Astrocyte (in vitro differentiated cells and primary cell): ENCODE results near the gene CYBC1. TPM values are rescaled to one million over a fixed set of nuclear protein-coding genes. Genes with fewer than 3 reads are reported as not detected.
A peak's percentile ranks its signal among the peaks of the same experiment; 100 is the strongest.

Experiments
- DNase-seq: peaks from one replicate; pipeline ENCODE4 v3.0.0-alpha.2; 2010; ENCODE audit warnings: low read depth
- FAIRE-seq: peaks from 2 replicates; lab custom pipeline; 2011; peaks lifted over from hg19 to GRCh38; lab: Jason Lieb, UNC
- H2AFZ ChIP-seq: 2 replicates; pipeline ENCODE4 v1.6.0; 2012; ENCODE audit warnings: low read depth, low read length, inconsistent platforms
- H3K27ac ChIP-seq: 2 replicates; pipeline ENCODE4 v1.5.1; 2011; ENCODE audit warnings: low read depth, low read length, inconsistent platforms
- H3K27me3 ChIP-seq: 2 replicates; pipeline ENCODE4 v1.6.0; 2011; ENCODE audit warnings: low read length, inconsistent platforms; ENCODE audit not compliant: insufficient read depth
- H3K36me3 ChIP-seq: 2 replicates; pipeline ENCODE4 v1.5.1; 2011; ENCODE audit warnings: low read length, inconsistent platforms; ENCODE audit not compliant: insufficient read depth
- H3K4me1 ChIP-seq: 2 replicates; pipeline ENCODE4 v1.5.1; 2011; ENCODE audit warnings: low read length, inconsistent platforms; ENCODE audit not compliant: insufficient read depth
- H3K4me2 ChIP-seq: 2 replicates; pipeline ENCODE4 v1.6.0; 2012; ENCODE audit warnings: low read length, inconsistent platforms
- H3K4me3 ChIP-seq: 2 replicates; pipeline ENCODE4 v1.5.1; 2011; ENCODE audit warnings: low read depth, mild to moderate bottlenecking, low read length, inconsistent platforms; ENCODE audit not compliant: insufficient read depth
- H3K79me2 ChIP-seq: 2 replicates; pipeline ENCODE4 v1.6.0; 2012; ENCODE audit warnings: mild to moderate bottlenecking, low read length, inconsistent platforms; ENCODE audit not compliant: insufficient read depth
- H3K9ac ChIP-seq: 2 replicates; pipeline ENCODE4 v1.6.0; 2012; ENCODE audit warnings: mild to moderate bottlenecking, low read length, inconsistent platforms
- H3K9me3 ChIP-seq: 2 replicates; pipeline ENCODE4 v1.5.1; 2012; ENCODE audit warnings: low read depth, mild to moderate bottlenecking, low read length, inconsistent platforms; ENCODE audit not compliant: insufficient read depth
- H4K20me1 ChIP-seq: 2 replicates; pipeline ENCODE4 v1.6.0; 2012; ENCODE audit warnings: low read length, inconsistent platforms; ENCODE audit not compliant: insufficient read depth
- H3K27ac Mint-ChIP-seq: one replicate; pipeline ENCODE4 v1.8.0; 2021; ENCODE audit warnings: mild to moderate bottlenecking, mixed read lengths; ENCODE audit not compliant: unreplicated experiment
- H3K27me3 Mint-ChIP-seq: one replicate; pipeline ENCODE4 v1.8.0; 2021; ENCODE audit warnings: low read depth, mixed read lengths; ENCODE audit not compliant: unreplicated experiment
- H3K36me3 Mint-ChIP-seq: one replicate; pipeline ENCODE4 v1.8.0; 2021; ENCODE audit warnings: low read depth, mixed read lengths; ENCODE audit not compliant: unreplicated experiment
- H3K4me1 Mint-ChIP-seq: one replicate; pipeline ENCODE4 v1.8.0; 2021; ENCODE audit warnings: low read depth, mixed read lengths; ENCODE audit not compliant: unreplicated experiment
- H3K4me3 Mint-ChIP-seq: one replicate; pipeline ENCODE4 v1.8.0; 2021; ENCODE audit warnings: mild to moderate bottlenecking, moderate library complexity, mixed read lengths; ENCODE audit not compliant: unreplicated experiment
- H3K9me3 Mint-ChIP-seq: one replicate; pipeline ENCODE4 v1.8.0; 2021; ENCODE audit warnings: mild to moderate bottlenecking, mixed read lengths; ENCODE audit not compliant: unreplicated experiment
- EZH2 ChIP-seq: IDR thresholded peaks from 2 replicates; pipeline ENCODE4 v1.6.1; 2012; ENCODE audit warnings: mild to moderate bottlenecking, low read length, inconsistent platforms; ENCODE audit not compliant: insufficient read depth
- total RNA-seq: library from RNA; stranded (reverse); gene quantifications from 2 replicates; pipeline ENCODE4 v1.2.1, GENCODE V29; 2021
- TF ChIP-seq, protein P1 (sequence below): IDR thresholded peaks from 2 replicates; pipeline ENCODE4 v1.5.1; 2011; ENCODE audit warnings: low read depth, mild to moderate bottlenecking, inconsistent platforms, low read length, moderate library complexity; ENCODE audit not compliant: insufficient read depth

The CYBC1 gene
- total RNA-seq, 1 donor from 2014 or later: 67.3 TPM

- Mint-ChIP-seq H3K4me1 (no peaks in the 10 kb centered on the region), H3K9me3 (no peaks in the 10 kb centered on the region), H3K36me3 (peaks cover 14% of the 10 kb centered on the region), H3K27me3 (peaks cover 3% of the 10 kb centered on the region), H3K4me3 (no peak overlapping the region), H3K27ac (no peak overlapping the region)
- Histone ChIP-seq H4K20me1 (peaks cover 3% of the 10 kb centered on the region), H3K36me3 (no peaks in the 10 kb centered on the region), H3K4me1 (peaks cover 12% of the 10 kb centered on the region), H3K27ac (no peak overlapping the region), H3K27me3 (no peaks in the 10 kb centered on the region), H3K9ac (no peak overlapping the region), H2AFZ (no peak overlapping the region), H3K4me2 (no peak overlapping the region), H3K9me3 (no peaks in the 10 kb centered on the region), H3K4me3 (no peak overlapping the region), H3K79me2 (no peaks in the 10 kb centered on the region)
- FAIRE-seq (no peak), DNase-seq (no peak)
- no peak for TF ChIP-seq EZH2
- TF ChIP-seq, protein P1, sequence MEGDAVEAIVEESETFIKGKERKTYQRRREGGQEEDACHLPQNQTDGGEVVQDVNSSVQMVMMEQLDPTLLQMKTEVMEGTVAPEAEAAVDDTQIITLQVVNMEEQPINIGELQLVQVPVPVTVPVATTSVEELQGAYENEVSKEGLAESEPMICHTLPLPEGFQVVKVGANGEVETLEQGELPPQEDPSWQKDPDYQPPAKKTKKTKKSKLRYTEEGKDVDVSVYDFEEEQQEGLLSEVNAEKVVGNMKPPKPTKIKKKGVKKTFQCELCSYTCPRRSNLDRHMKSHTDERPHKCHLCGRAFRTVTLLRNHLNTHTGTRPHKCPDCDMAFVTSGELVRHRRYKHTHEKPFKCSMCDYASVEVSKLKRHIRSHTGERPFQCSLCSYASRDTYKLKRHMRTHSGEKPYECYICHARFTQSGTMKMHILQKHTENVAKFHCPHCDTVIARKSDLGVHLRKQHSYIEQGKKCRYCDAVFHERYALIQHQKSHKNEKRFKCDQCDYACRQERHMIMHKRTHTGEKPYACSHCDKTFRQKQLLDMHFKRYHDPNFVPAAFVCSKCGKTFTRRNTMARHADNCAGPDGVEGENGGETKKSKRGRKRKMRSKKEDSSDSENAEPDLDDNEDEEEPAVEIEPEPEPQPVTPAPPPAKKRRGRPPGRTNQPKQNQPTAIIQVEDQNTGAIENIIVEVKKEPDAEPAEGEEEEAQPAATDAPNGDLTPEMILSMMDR: no peak
These were observed 40.1 kb upstream of the CYBC1 start for GRCh38 chr17:82490512-82491195.

DNA sequence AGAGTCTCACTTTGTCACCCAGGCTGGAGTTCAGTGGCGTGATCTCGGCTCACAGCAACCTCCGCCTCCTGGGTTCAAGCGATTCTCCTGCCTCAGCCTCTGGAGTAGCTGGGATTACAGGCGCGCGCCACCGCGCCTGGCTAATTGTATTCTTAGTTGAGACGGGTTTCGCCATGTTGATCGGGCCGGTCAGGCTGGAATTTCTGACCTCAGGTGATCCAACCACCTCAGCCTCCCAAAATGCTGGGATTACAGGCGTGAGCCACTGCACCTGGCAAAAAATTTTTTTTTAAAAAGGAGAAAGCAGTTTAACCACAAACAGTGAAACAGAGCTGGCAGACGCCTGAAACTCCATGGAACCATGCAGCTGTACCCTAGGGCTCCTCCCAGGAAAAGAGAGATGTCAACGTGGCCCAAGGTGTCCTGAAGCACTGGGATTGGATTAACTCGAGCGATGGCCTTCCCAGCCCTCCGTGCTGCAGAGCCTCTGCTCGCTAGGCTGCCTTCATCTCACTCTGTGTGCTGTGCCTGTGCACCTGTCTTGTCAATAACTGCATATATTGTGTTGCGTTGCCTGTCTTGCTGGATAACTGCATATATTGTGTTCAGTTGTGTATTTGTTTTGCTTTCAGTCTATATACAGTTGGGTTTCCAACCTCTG lies 39.4 kb upstream of the CYBC1 start:
- Mint-ChIP-seq H3K4me1 (no peaks in the 10 kb centered on the region), H3K36me3 (peaks cover 16% of the 10 kb centered on the region), H3K9me3 (no peaks in the 10 kb centered on the region), H3K27me3 (peaks cover 3% of the 10 kb centered on the region), H3K4me3 (no peak overlapping the region), H3K27ac (no peak overlapping the region)
- H3K36me3 ChIP-seq: peaks cover 3% of the 10 kb centered on the region
- H2AFZ ChIP-seq: no peak overlapping the region
- no peak overlapping the region for H3K9ac ChIP-seq
- peaks cover 12% of the 10 kb centered on the region for H3K4me1 ChIP-seq
- H3K79me2 ChIP-seq: no peaks in the 10 kb centered on the region
- no peak overlapping the region for H3K27ac ChIP-seq
- H3K4me2 ChIP-seq: no peak overlapping the region
- peaks cover 3% of the 10 kb centered on the region for H4K20me1 ChIP-seq
- no peaks in the 10 kb centered on the region for H3K27me3 ChIP-seq
- no peak overlapping the region for H3K4me3 ChIP-seq
- no peak for TF ChIP-seq EZH2
- TF ChIP-seq, protein P1: no peak
- H3K9me3 ChIP-seq: no peaks in the 10 kb centered on the region
- no peak for DNase-seq
- no peak for FAIRE-seq

GRCh38 chr17:82489117-82489516 lies 38.6 kb upstream of the CYBC1 start:
- H3K27ac Mint-ChIP-seq: no peak overlapping the region

More at GRCh38 chr17:82489117-82489516, 38.6 kb upstream of the CYBC1 start:
- Mint-ChIP-seq H3K4me1 (no peaks in the 10 kb centered on the region), H3K36me3 (peaks cover 18% of the 10 kb centered on the region), H3K27me3 (peaks cover 3% of the 10 kb centered on the region), H3K9me3 (no peaks in the 10 kb centered on the region), H3K4me3 (no peak overlapping the region)
- DNase-seq: peak; percentile 76
- H2AFZ ChIP-seq: no peak overlapping the region
- H3K4me3 ChIP-seq: no peak overlapping the region
- TF ChIP-seq, protein P1: no peak
- no peak for TF ChIP-seq EZH2
- peaks cover 12% of the 10 kb centered on the region for H3K4me1 ChIP-seq
- H3K36me3 ChIP-seq: peaks cover 9% of the 10 kb centered on the region
- peaks cover 3% of the 10 kb centered on the region for H4K20me1 ChIP-seq
- no peaks in the 10 kb centered on the region for H3K27me3 ChIP-seq
- H3K9me3 ChIP-seq: no peaks in the 10 kb centered on the region
- no peak overlapping the region for H3K27ac ChIP-seq
- H3K4me2 ChIP-seq: no peak overlapping the region
- no peaks in the 10 kb centered on the region for H3K79me2 ChIP-seq
- no peak overlapping the region for H3K9ac ChIP-seq
- FAIRE-seq: no peak
